Suppressor macrophage treated with lipopolysaccharide for 1 hour (primary cell): Measurements from ENCODE around the gene ZNF778.

Experiments used
- DNase-seq, 3 donors: peaks; one replicate each; pipeline ENCODE4 v3.0.0-alpha.2; 2020 to 2022

ZNF778 gene

GRCh38 chr16:89278441-89279240, 61.1 kb downstream of the ZNF778 start:
- no peak for DNase-seq

DNA sequence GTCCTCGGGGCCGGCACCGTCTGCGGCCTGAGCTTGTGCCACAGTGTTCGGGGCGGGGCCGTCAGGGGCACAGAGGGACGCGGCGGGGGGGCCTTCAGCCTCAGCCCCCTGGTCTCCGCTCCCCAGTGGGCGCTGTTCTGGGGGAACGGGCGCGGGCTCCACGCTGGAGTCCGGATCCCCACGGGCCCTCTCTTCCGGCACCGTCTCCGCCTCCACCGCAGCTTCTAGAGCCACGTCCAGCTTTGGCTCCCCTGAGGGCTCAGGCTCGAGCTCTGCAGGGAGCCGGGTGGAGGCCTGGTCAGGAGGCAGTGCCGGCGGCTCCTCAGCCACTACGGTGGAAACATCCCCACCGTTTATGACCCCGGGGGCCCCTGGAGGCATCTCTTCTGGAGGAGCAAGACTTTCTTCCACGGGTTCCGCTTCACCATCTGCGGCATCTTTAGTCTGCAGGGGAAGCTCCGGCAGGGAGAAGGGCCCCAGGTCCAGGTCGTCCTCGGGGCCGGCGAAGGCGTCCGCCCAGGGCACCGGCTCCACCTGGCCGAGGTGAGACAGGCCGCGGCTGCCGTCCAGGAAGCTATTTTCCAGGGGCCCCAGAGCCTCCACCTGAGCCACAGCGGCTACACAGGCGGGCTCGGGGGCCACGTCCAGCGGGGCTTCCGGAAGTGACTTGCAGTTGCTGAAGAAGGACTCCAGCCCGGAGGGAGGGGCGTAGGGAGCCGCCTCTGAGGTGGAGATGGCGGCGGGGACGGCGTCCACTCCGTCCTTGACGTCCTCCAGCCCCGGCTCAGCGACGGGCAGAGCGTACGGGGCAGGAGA, 62.4 kb downstream of the ZNF778 start:
- DNase-seq, result no peak

GRCh38 chr16:89280546-89281188, 63.2 kb downstream of the ZNF778 start:
- no peak for DNase-seq

- no peak for DNase-seq
These were observed 63.7 kb downstream of the ZNF778 start for GRCh38 chr16:89281189-89281577.

GRCh38 chr16:89281829-89282228, 64.3 kb downstream of the ZNF778 start:
- DNase-seq, result no peak

- DNase-seq, result no peak
These were observed 65.0 kb downstream of the ZNF778 start for GRCh38 chr16:89282523-89282922.

DNA sequence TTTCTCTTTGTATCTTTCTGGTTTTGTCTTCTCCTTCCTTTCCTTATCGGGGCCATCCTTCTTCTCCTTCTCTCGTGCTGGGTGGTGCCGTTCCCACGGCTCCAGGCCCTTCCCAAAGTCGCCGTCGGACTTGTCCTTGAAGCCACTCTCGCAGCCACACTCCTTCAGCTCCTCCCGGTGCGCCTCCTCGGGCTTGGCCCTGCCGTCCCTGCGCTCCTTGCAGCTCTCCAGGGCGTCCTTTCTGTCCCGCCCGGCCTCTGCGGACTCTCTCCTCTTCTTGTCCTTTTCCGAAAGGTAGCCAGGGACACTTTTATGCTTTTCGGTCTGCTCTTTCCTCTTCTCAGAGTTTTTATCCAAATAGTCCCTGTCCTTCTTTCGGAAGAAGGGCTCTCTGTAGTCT, 65.9 kb downstream of the ZNF778 start:
- no peak for DNase-seq

GRCh38 chr16:89285381-89285780, 67.9 kb downstream of the ZNF778 start:
- DNase-seq, result no peak

- no peak for DNase-seq
These were observed 68.6 kb downstream of the ZNF778 start for GRCh38 chr16:89286096-89286495.
